NCI-H1436 treated with DMSO at 0.1 percent for 48 hours (cell line): ENCODE results near the gene LRCH4.

Experiments
- DNase-seq: peaks from one replicate; lab custom pipeline; 2025; lab: John Stamatoyannopoulos, UW

LRCH4 gene

DNA sequence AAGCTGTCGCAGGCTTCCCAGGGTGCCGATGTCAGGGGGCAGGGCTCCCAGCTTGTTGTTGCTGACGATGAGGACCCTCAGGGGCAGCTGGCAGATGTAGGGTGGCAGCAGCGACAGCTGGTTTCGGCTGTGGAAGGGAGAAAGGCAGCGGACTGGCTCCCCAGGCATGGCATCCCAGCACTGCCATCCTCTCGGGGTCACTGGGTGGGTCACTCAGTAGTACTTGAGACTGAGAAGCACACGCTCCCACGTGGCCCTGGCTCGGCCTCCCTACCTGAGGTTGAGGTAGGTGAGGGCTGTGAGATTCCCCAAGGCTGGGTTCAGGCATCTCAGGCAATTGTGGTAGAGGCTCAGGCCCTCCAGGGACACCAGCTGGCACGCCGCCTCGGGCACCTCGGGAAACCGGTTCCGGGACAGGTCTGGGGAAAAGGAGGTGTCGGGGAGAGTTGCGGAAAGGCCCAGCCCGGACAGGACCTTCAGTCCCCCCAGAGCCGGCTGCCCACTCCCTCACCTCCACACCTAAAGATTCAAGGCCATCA, 3.8 kb downstream of the LRCH4 start:
- DNase-seq = no peak

GRCh38 chr7:100580466-100581283, 5.3 kb downstream of the LRCH4 start:
- DNase-seq = no peak

DNA sequence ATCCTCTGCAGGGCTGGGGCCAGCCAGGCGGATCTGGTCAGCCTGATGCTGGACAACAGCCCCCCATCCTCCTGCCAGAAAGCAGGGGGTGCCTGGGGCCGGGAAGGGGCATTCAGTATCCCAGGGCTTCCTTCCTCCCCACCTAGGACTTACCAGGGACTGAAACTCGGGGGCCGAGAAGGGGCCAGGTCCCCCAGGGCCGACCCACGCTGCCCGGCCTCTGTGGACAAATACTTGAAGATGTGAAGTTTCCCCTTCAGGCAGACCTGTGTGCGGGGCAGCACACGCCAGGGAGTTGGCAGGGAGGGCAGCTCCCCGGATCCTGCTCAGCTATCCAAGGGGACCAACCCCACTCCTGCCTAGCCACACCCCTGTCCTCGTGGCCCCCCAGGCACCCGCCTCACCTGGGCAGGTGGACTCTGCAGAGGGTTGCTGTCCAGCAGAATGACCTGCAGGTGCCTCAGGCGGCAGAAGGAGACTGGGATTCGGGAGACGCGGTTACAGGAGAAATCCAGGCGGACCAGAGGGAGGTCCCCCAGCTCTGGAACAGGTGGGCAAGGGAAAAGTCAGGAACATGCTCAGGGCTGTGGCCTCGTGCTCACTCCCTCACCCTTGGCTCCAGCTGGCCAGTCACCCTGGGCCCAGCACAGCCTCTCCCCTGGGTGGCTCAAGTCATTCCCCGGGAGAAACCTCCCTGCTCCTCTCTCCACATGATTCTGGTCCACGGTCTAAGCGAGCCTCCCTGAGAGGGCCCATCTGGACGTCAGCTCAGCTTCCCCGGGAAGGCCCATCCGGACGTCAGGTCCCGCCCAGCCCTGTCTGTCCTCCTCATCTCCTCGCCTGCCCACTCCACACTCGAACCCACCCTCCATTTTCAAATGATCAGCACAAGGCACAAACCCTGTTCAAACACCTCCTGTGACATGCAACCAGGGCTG, 7.4 kb downstream of the LRCH4 start:
- no peak for DNase-seq

GRCh38 chr7:100577507-100577906, 8.4 kb downstream of the LRCH4 start:
- DNase-seq = no peak

DNA sequence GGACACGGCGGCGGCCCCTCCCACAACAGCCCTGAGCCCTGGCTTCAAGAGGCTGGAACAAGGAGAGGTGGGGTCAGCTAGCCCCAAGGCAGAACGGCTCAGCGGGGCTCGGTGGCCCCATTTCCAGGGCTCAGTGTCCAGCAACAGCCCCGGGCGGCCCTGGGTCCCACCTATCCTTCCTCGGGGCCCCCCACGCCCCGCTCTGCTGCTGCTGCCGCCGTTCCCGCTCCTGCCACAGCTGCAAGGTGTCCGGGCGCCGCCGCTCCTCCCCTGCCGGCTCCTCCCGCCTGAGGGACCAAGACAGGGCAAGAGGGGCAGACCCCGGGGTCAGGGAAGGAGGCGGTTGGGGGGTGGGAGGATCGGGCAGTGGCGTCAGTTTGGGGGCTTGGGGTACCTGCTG, 8.8 kb downstream of the LRCH4 start:
- DNase-seq = no peak

DNA sequence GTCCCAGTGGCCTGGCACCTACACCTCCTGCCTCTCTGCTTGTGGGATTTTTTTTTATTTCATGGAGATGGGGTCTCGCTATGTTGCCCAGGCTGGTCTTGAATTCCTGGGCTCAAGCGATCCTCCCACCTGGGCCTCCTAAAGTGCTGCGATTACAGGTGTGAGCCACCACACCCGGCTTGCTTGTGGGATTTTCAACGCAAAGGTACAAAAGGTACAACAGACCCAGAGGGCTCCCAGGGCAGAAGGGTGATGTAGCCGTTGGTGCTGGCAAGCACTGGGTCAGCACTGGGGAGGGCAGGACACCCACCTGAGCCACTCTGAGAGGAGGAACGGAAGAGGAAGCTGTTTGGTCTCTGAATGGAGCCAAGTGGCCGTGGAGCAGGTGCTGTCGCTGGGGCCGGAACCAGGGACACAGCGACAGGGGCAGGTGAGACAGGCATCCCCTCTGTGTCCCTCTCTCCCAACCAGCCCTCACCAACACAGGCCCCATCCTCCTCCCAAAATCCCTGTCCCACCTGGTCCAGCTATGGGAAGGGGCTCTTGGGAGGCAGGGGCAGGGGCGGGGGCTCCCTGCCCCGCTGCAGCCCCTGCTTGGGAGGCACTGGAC, 9.4 kb downstream of the LRCH4 start:
- no peak for DNase-seq

- DNase-seq = no peak
Measured at GRCh38 chr7:100575746-100576383, 10.1 kb downstream of the LRCH4 start.

DNA sequence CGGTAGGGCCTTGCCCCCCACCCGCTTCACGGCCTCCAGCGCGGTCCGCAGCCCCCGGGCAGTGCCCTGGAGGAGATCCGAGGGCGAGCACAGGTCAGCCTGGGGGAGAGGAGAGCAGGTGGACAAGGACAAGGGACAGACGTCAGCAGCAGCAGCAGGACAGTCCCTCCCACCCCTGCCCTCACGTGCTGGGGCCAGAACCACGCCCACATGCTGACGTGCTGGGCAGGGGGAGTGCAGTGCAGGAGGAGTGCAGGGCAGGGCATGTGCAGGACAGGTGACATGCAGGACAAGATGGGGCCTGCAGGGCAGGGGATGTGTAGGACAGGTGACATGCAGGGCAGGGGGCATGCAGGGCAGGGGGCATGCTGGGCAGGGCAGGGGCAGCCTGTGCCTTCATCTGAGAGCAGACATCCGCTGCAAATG, 10.7 kb downstream of the LRCH4 start:
- no peak for DNase-seq

DNA sequence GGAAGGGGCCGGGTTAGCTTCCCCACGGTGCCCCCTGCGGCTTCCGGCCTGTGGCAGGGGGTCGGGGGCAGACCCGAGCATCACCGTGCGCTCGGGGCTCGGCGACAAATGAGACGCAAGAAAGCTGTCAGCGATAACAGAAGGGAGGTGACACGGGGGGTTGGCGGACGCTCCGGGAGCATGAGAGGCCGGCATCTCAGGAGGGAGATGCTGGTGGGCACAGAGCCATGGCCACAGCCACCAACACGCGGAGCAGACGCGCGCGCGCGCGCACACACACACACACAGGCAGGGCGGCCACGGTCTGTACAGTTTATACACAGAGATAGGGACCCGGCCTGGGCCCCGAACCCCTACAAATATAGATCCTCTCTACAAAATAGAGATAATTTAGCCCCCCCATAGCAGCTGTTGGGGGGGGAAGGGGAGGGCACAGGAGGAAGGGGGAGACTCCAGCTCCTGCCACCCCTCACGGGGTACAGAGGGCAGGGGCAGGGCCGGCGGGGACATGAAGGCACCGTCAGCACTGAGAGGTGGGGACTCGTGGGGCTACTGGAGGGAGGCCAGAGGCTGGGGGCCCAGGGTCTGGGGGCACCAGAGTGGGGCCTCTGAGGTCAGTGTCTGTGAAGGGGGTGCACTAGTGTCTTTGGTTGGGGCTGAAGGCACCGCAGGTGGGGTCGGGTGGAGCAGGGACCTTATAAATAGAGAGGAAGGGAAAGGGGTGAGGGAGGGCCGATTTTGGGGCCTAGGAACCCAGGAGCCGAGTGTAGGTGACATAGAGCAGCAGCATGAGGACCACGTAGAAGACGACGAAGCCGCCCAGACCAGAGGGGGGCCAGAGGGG, 11.3 kb downstream of the LRCH4 start:
- no peak for DNase-seq

GRCh38 chr7:100573691-100574361, 12.1 kb downstream of the LRCH4 start, which contains the start of gene SAP25:
TSS of gene SAP25 (minus strand) at chr7:100573900. CDS start at chr7:100573742, 158 bp downstream.
- no peak for DNase-seq

DNA sequence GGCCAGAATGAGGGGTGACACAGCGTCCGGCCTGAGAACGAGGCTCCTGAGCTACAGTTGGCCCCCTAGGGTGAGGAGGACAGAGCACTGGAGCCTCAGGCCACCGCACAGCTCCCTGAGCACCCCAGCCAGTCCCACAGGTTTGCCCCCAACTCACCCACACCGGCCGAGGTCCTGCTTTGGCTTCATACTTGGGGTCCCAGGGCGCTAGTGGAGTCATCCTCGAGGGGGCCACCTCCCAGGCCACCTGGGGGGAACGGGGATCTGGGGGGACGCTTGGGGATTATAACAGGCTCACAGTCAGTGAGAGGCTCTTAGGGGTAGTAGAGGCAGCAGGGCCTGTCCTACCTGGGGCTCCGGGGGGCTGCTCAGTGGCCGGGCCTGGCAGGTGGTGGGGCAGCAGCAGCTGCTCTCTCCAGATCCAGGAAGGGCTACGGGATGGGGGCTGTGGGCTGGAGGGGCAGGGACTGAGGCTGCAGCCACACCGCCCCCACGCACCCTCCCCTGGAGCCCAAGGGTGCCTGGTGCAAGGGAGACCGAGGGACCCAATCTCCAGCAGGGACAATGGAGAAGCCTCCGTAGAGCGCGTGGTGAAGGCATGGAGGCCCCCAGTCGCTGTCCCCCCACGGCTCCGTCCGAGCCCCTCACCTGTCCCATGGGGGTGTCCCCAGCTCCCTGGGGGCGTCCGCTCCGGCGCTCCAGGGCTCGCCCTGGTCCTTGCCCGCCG, 12.8 kb downstream of the LRCH4 start:
- no peak for DNase-seq

DNA sequence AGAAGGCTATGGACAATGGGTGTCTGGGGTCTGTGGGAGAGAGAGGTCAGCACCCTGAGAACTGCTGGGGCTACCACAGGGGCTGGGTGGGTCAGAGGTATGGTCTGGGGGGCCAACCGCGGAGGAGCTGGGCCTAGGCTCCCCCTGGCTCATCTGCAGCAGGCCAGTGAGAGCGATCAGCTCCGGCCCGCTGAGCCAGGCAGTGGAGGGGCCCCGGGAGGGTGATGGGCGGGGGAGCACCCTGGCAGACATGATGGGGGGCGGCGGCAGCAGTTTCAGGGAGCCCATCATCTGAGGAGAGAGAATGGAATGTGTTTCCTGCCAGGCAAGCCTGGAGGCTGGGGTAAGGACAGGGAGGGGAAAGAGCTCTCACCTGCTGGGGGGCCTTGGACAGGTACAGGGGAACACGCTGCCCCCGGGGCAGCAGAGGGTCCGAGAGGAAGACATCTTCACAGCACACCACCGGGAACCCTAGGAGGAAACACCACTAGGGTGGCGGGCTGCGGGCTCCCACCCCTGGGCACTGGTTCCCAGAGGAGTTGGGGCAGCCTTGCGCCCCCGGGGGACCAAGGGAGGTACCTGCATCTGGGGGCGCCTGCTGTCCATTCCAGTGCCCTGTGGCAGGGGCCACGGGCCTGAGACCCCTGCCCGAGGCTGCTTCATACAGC, 13.5 kb downstream of the LRCH4 start:
- no peak for DNase-seq

DNA sequence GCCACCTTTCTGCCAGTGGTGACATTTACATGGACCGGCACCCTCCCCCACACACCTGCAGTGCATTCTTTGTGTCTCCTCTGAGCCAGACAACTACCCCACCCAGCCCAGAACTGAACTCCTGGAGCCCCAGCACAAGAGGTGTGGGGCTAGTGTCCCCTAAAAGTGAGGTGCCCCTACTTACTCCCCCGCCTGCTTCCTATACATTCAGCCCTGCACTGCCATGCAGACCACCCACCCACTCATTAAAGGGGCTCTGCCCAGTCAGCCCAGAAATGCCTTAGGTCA, 14.2 kb downstream of the LRCH4 start:
- DNase-seq = no peak

DNA sequence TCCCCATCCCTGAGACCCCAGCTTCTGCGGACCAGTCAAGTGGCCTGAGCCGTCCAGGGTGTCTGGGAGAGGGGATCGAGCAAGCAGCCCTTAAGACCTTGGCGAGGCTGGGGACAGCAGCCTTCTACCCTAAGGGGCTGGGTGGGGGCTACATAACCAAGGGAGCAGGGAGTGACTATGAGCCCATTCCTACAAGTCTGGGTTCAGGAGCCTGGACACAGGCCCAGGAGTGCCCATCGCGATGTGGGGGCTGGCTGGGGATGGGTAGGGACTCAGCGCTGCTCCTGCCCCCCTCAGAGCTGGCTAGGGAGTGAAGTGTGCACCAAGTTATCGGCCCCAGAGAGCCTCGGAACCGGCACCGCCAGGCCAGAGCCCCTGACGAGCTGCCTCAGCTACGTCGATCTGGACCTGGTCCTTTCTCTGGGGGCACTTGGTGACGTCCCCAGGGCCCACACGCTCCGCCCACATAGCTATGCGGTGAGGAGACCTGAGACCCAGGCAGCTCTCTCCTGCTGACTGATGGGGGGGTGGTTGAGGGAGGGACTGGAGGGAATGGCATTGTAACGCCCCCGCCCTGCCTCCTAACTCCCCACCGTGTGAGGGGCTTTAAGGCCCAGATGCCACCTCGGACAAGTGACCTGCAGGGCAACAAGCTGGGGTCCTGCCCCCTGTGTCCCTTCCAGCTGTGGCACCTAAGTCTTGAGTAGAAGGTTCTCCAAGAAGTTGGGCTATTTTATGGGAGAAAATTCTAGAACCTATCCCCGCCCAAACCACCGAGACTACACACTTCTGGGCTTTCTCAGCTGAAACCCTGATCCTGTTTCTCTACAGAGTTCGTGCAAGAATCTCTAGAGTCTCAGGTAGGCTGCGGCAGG, 14.7 kb downstream of the LRCH4 start:
- DNase-seq = no peak

- no peak for DNase-seq
Measured at GRCh38 chr7:100568896-100569844, 16.8 kb downstream of the LRCH4 start.

DNA sequence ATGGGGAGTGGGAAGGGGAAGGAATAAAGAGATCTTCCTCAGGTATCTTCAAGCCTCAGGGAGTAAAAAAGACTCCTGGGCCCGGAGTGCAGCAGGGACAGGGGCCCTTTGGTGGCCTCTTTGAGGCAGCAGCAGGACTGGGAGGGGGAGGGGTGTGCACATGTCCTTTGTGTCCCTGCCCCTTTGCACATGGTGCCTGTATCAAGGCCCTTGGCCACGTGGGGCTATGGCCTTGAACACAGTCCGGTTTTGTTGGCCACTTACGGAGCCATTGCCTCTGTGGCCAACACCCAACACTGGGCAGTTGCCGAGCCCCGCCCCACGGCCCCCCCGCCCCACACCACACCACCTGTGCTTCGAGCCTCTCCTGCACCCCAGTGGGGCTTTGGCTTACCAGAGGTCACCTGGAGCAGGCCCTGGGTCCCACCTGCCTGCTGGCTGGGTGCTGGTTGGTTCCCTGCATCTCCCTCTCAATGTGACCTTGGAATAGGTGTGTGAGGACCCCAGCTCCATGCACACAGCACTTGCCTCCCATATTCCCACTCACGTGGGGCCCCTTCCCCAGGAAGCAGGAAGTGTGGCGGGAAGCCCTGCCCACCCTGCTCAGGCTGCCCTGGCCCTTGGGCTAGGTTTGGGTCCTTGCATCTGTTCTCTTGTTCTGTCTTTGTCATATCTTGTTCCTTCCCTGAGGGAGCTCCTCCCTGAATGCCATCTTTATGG, 17.6 kb downstream of the LRCH4 start:
- DNase-seq = no peak
